ENCODE measurements around the gene TMEM250.
"Not testable (repeated sequence)": the region's sequence is repeated elsewhere in the genome, so short reads cannot be mapped to it uniquely, and the experiment has no call there.

The TMEM250 gene, protein sequence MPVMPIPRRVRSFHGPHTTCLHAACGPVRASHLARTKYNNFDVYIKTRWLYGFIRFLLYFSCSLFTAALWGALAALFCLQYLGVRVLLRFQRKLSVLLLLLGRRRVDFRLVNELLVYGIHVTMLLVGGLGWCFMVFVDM

DNA sequence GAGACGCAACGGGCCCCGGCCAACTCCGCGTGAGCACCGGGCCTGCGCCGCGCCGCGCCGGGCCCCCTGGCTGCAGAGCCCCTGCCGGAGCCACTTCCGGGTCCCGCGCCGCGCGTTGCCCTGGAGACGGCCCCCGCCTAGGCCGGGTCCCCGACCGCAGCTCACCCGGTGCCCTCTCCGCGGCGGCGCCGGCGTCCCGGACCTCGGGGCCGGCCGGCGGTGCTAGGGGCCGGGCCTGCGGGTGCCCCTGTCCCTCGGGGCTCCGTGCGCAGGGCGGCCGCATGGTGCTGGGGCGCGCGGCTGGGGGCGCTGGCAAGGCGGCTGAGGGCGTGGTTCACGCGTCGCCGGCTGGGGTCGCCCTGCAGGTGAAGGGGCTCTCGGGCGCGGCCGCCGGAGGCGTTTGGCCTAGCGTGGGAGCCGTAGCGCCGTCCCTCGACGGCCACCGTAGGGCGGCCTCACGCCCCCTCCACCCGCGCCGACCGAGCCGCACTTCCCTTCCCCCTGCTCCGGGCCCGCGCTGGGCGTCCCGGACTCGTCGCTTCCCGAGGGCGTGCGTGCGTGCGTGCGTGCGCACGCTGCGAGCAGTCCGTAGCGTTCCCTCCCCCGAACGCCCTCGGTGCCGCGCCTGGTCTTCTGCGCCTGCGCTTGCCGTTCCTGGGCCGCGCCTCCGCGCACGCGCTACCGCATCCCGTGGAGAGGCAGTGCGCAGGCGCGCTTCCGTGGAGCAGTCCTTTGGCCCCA, at the start of gene TMEM250:
Gene TMEM250 (minus strand): TSS at position 556 of the 741 bp plus-strand sequence. CDS start 1,975 bp downstream, outside the sequence.
- FAIRE-seq (no peak), DNase-seq (ENCODE audit: low spot score) (peak; percentile 95)

DNA sequence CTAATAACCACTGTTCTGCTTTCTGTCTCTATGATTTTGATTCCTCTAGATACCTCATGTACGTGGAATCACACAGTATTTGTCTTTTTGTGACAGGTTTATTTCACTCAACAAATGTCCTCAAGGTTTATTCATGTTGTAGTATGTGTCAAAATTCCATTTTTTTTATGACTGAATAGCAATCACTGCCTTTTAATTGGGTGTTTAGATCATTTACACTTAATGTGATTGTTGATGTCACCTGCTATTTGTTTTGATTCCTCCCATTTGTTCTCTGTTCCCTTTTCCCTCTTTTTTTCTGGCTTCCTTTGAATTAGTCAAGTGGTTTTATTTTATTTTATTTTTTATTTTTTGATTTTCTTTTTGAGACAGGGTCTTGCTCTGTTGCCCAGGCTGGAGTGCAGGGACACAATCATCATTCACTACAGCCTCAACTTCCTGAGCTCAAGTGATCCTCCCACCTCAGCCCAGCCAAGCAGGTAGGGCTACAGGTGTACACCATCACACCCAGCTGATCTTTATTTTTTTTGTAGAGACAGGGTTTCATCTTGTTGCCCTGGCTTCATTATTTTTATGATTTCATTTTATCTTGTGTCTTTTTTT, 44.7 kb upstream of the TMEM250 start:
- no peak for DNase-seq (ENCODE audit: low spot score)
- no peak for FAIRE-seq

DNA sequence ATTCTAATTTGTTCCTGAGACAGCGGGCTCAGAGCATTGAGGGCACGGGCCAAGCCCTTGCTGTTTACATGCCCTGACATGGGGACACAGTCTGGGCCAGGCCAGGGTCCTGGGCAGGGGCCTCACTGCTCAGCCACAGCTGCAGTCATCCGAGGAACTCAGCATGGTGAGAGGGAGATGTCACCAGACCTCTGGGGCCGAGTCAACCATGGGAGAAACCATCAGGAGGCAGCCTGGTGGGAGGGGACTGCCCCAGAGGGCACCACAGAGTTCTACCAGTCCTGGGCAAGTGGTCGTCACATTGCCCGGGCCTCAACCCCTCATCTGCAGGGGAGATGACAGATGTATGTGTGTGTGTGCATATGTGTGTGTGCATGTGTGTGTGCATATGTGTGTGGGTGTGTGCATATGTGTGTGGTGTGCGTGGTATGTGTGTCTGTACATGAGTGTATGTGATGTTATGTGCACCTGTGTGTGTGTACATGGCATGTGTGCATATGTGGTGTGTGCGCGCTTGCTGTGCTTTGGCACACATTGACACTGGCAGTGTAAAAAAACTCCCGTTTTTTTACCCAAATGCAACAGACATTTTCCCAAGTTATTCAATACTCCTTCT, 42.4 kb upstream of the TMEM250 start:
- DNase-seq (ENCODE audit: low spot score): no peak
- no peak for FAIRE-seq

DNA sequence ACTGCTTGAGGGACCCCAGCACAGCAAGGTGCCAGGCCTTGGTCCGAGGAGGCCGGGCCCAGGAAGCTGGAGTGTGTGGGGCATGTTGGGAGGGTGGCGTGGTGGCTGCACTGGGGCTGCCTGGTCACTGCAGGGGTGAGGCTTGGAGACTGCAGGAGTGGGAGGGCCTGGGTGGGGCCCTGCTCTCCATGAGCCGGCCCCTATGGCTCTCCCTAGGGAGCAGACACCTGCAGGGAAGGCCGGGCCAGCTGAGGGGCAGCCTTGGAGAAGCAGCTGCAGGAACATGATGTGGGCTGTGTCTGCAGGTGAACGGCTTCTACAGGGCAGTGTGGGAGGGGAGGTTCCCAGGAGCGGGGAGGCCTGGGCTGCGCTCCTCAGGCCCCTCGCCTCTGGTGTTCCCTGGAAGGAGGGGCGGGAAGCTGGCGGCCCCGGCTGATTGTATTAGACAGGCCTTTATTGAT, 41.7 kb upstream of the TMEM250 start:
- FAIRE-seq (no peak), DNase-seq (ENCODE audit: low spot score) (no peak)

DNA sequence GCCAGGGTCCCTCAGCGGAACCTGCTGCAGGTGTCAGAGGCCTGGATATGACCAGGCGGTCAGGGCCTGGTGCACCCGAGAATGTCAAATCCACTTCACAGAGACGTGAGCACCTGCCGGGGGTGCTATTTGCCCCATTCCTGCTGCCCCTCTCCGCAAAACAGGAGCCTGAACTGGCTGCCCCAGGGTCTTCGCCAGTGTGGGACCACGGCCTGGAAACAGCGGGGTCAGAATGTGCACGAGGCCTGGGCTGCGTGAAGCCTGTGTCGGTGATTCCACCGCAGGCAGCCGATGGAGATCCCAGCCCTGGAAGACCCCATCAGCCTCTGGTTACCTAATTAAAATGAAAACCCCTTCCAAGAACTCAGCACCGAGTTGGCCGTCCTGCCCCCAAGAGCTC, 41.2 kb upstream of the TMEM250 start:
- no peak for DNase-seq (ENCODE audit: low spot score)
- FAIRE-seq: no peak

DNA sequence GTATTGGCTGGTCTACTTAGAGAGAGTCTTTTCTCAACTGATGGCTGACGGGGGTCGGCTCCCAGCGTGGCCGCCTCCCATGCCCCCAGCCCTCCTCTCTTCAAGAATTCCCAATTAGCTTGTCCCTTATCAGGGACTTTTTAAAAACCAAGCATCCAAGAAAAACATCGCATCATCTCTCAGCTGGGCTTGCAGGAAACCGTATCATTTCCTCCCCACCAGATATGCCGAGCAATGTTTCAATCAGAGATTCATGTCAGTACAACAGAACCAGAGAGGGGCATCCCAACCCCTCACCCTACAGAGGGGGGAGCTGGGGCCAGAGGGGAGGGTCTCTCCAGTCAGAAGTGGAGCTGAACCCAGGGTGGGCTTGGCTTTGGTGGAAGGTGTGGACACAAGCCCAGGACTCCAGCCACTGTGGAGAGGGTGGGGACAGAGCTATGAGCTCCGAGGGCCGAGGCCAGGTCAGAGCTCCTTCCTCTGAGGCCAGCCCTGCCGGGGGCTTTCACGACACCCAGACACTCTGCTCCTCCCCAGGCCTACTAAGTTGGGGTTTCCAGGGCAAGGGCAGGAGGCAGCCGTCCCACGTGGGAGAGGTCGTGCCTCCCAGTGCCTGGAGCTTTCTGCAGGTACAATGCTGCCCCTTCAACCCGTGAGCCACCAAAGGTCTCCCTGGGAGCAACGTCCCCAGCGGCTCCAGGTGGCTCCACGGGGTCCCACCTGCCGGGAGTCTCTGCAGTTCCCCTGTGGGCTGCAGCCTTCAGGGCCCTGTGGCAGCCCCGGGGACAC, 39.0 kb upstream of the TMEM250 start:
- DNase-seq (ENCODE audit: low spot score): no peak
- no peak for FAIRE-seq

DNA sequence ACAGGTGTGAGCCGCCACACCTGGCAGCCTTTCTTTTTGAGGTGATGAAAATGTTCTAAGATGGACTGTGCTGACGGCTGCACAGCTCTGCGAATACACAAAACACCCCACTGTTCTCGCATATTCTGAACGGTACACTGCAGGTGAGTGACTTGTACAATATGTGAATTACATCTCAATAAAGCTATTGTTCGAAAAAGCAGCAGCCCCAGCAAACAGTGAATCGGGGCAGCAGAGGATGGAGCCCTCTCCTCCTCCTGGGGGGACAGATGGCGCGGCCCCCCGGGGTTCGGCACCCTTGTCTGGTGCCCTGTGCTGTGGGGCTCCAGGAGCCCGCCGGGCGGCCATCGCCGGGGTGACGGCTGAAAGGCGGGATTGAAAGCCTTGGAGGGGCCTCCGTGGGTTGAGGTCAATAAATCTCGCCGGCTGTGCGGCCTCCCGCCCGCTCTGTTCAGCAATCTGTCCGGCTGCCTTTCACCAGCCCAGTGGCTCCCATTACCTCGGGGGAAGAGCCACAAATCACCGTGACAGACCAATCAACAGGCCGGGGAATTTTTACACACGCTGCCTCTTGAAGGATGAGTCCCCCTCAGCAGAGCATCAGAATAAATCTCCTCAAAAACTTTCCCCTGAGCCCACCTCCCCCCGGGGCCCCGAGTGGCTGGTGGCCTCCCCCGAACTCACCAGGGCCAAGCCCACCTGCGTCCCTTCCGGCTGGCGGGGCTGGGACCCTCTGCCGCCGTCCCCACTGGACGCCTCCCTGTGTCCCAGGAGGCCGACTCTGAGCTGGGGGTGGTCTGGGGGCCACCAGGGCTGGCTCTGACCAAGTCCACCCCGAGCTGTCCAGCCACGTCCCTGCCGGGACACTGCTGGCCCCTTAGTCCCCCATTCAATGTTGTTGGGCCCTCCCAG, 37.8 kb upstream of the TMEM250 start:
- DNase-seq (ENCODE audit: low spot score): no peak
- no peak for FAIRE-seq

DNA sequence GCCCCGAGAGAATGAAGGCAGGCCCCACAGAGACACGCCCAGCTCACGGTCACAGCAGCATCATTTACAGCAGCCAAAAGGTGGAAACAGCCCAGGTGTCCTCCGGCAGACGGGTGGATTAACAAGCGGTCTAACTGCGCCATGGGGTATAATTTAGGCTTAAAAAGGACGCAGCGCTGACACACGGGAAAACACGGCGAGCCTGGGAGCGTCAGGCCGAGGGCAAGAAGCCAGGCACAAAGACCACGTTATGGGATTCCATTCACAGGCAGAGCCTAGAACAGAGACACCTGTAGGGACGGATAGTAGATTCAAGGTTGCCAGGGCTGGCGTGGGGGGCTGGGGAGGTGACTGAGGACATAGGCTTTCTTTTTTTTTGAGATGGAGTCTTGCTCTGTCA, 36.9 kb upstream of the TMEM250 start:
- FAIRE-seq (no peak), DNase-seq (ENCODE audit: low spot score) (no peak)

DNA sequence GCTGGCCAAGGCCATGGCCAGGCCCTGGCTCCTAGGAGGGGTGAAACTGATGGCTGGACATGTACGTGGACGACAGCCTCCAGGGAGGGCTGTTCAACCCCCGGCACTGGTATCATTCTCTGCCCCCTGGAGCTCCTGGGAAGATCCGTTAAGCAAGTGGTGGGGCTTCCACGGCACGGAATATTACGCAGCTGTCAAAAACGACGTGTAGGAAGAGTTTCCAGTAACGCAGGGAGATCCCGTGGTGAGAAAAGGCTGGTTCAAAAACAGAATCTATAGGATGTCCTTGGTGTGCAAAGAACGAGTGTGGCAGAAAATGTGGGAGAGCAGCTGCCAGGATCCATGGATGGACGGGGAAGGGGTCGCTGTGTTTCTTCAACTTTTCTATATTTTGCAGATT, 36.3 kb upstream of the TMEM250 start:
- FAIRE-seq (no peak), DNase-seq (ENCODE audit: low spot score) (no peak)

DNA sequence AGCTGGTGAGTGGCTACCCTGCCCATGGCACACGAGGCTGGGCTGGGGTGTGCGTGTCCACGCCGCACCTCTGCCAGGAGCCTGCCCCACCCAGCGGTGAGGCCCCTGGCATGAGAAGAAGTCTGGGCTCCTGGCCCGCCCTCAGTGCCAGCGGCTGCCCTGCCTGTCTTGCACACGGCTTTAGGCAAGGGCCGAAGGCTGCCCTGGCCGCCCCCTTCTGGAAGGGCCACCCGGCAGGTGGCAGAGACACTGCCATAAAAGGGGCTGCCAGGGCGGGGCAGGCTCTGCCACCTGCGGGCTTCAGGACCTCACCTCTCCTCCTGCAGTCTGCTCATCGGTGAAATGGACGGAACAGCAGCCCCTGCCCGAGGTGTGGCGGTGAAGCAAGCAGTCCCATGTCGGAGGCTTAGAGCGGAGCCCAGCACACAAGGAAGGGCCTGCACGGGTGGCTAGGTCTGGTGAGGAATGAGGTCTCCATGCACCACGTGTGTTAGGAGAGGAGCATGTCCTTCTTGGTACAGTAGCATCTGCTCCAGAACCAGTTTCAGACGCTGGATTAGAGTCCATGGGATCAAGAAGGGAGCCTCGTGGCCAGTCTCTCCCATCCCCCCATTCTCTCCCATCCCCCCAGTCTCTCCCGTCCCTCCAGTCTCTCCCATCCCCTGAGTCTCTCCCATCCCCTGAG, 34.8 kb upstream of the TMEM250 start:
- FAIRE-seq (no peak), DNase-seq (ENCODE audit: low spot score) (no peak)

DNA sequence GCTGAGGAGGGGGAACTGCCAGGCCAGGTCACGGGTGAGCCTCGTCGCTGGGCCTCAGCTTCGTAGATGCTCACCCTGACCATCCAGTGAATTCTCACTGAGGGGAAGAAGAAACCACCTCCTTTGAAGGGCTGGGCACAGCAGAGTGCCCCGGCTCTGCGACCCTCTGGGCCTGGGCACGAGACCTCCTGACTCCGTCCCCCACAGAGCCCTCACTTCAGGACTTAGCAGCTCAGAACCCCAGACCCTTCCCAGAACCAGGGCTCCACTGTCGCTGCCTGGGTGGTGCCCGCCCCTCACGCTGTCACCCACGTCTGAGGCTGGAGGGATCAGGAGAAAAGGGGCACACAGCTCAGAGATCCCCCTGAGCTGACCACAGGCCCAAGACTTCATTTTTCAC, 34.3 kb upstream of the TMEM250 start:
- FAIRE-seq (no peak), DNase-seq (ENCODE audit: low spot score) (no peak)

DNA sequence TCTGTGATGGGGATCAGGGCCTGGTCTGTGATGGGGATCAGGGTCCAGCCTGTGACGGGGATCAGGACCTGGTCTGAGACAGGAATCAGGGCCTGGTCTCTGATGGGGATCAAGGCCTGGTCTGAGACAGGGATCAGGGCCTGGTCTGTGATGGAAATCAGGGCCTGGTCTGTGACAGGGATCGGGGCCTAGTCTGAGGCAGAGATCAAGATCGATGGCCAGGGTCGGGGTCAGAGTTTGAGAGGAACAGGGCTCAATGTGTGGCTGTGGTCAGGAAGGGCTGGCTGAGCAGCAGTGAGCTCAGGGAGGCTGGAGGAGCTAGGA, 33.8 kb upstream of the TMEM250 start:
- no peak for FAIRE-seq
- DNase-seq (ENCODE audit: low spot score): no peak

DNA sequence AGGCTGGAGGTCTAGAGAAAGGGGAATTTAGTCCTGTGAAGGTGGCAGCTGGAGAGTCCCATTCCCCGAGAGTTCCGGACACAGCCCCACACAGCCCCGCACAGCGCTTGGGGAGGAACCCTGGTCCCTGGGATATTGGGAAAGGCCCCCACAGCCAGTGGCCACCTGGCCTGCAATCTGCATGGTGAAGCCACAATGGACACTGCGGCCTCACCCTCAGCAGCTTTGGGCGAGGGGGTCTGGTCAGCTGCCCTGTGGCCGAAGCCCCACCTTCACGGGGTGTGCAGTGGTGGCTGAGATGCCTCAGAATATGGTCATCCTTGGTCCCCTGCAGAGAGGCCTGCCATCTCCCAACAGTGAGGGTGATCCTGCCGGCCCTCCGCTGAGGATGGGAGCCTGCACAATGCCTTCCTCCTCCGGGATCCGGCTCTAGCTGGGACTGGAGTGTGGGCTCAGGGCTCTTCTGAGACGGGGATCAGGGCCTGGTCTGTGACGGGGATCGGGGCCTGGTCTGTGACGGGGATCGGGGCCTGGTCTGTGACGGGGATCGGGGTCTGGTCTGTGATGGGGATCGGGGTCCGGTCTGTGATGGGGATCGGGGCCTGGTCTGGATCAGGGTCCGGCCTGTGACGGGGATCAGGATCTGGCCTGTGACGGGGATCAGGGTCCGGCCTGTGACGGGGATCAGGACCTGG, 33.3 kb upstream of the TMEM250 start:
- FAIRE-seq (no peak), DNase-seq (ENCODE audit: low spot score) (no peak)

DNA sequence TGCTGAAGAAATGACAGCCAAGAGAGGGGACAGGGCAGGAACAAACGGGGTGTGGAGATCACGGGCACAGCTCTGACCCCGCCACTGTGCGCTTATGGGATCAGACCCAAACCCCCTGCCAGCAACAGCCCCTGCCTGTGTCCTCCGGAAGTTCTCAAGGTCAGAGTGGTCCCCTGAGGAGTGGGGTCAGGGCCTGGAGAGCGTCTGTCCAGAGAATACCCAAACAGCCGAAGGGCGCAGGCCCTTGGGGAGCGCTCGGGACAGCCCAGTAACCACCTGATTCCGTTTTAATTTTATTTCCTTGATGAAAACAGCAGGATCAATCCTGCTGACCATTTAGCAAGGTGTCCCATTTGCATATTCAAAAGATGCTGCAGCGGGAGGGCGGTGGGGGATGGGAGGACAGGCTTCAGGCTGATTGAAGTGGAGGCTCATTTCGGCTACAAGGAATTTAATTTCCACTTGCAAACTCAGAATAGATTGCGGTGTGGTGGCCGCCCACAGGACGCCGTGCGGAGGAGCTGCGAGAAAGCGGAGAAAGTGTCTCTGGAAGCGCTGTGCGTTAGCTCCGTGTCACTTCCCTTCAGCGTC, 32.6 kb upstream of the TMEM250 start:
- DNase-seq (ENCODE audit: low spot score): no peak
- no peak for FAIRE-seq

DNA sequence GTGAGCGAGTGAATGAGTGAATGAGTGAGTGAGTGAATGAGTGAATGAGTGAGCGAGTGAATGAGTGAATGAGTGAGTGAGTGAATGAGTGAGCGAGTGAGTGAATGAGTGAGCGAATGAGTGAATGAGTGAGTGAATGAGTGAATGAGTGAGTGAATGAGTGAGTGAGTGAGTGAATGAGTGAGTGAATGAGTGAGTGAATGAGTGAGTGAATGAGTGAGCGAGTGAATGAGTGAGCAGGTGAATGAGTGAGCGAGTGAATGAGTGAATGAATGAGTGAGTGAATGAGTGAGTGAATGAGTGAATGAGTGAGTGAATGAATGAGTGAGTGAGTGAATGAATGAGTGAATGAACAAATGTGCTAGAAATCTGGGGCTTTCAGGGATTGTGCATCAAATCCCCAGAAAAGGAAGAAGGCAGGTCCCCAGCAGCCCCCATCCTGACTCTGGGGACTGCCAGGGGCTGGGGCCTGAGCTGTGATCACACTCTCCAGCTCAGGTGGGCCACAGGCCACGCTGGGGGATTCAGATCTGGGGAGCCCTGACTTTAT, 32.1 kb upstream of the TMEM250 start:
- not testable (repeated sequence) for FAIRE-seq; DNase-seq (ENCODE audit: low spot score)

DNA sequence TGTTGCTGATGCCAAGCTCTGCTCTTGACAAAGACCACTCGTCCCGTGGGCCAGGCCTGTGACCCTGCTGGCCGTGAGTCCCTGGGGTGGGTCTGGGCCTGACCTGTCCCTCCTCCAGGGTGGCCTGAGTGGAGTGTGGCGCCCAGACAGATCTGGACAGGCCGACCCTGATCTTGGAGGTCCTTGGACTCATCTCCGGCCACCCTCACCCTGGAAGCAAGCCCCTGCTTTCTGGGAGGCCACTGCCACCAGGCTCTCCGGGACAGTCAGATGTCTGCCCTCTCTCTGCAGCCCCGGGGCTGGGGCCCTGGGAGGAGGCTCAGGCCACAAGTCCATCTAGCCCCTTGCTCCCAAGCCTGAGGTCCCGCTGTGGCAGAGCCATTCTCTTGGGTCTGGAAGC, 31.2 kb upstream of the TMEM250 start:
- no peak for DNase-seq (ENCODE audit: low spot score)
- FAIRE-seq: no peak

DNA sequence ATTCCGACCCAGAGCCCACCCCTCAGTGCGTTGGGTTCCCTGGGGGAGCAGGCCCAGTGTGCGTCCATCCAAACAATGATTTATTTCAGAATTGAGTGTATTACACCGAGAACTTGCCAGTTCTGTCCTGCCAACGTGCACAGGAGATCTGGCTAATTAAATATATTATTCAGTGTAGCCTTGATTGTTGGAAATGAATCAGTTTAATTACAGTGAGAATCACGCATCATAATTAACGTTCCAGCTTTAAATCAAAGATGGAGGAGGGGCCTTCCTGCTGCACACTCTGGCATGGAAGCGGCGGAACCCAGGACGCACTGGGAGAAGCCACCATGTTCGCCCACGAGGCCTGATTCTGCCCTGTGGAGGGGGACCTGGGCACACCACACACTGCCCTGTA, 30.7 kb upstream of the TMEM250 start:
- DNase-seq (ENCODE audit: low spot score) (no peak), FAIRE-seq (no peak)

DNA sequence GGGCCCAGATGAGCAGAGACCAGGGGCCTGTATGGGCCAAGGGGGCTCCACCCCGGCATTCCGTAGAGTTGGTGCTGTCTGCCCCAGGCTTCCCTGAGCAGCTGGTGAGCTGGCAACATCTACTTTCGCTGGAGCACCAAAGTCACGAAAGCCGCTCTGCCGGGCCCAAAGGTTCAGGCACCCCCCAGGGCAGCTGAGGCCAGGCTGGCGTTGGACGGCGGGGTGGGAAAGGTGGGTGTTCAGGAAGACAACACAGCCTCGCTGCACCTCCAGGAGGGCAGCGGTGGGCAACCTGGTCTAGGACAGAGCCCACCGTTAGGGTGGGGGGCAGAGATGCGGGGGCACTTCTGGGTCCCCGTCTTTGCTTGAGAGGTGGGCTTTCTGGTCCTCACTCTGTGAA, 30.1 kb upstream of the TMEM250 start:
- FAIRE-seq (no peak), DNase-seq (ENCODE audit: low spot score) (no peak)
